ENCODE measurements around the gene PKP2.

DNA sequence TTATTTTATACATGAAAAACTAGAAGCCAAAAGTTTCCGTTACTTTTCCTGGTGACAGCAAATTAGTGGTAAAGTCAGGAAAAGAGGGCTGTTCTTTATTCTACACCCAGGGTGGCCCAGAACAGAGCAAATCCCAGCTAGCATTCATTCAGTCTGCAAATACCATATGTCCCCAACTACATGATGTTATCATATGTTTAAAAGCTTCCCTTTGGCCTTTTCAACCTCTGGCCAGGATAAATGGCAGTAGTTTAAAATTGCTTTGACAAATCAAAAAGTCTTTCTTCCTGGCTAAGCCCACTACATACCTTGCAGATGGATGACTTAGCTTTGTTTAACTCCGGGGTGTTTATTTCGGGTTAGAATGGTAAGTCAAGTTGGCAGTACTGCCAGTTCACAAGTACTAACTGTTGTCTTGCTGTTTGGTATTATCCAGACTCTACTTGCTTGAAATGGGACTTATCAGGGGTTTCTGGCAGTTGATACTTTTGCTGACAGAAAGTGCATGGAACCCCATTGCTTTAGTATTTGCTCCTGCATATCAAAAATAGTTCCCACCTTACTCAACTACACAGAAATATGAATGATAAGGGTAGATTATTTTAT, 69.7 kb downstream of the PKP2 start:
- TF ChIP-seq CTCF (IDR thresholded peaks at IDR 0.05) (no peak), POLR2A (IDR thresholded peaks at IDR 0.05) (no peak)
